ENCODE data around the gene PPID. TPM values are rescaled to one million over a fixed set of nuclear protein-coding genes. Genes with fewer than 3 reads are reported as not detected.

The PPID gene
- total RNA-seq (2021; ENCODE audit: unreplicated experiment) (23.3 TPM), Bru-seq, nascent RNA (percentile 75 among the genes with signal in this experiment), BruChase-seq, experiment 1, labeled RNA remaining after a 2-hour chase (percentile 76 among the genes with signal in this experiment), BruChase-seq, experiment 2, labeled RNA remaining after a 6-hour chase (percentile 87 among the genes with signal in this experiment)
- polyA plus RNA-seq (2012; ENCODE audit: insufficient read length): 17.8 TPM
- long read RNA-seq, transcript PPID-201 (10 exons, 1,823 nt): major isoform, 78 of 91 reads
- long read RNA-seq, partial matches to known transcripts: 7 of 91 reads
- long read RNA-seq, other reads (novel, unspliced or antisense): 6 of 91 reads

GRCh38 chr4:158722917-158723793 is at the start of gene PPID:
PPID (minus strand) TSS chr4:158723396; CDS start chr4:158723288, 108 bp downstream.
- in situ Hi-C loops (cut with HindIII; ENCODE audit: low pct_unique_long_range_greater_than_20kb, low sequenced_read_pairs): no loop called here
- Histone ChIP-seq H3K9me3 (ENCODE audit: control insufficient read depth, insufficient read depth, low read depth, low read length) (no peaks in the 10 kb centered on the region), H3K4me1 (ENCODE audit: control insufficient read depth, insufficient read depth, low read length) (no peaks in the 10 kb centered on the region; the same call in 1 of the 2 replicates), H3K36me3 (ENCODE audit: control insufficient read depth, insufficient read depth, low read length) (peaks cover 20% of the 10 kb centered on the region), H3K4me3 (ENCODE audit: low read depth in 2 of 2, low read length in 2 of 2) (peak within 1 kb of the TSS; percentile 89 to 95), H3K27ac (ENCODE audit: low read length) (peak within 1 kb of the TSS; percentile 94), H3K27me3 (ENCODE audit: control insufficient read depth, insufficient read depth, low read length) (no peaks in the 10 kb centered on the region)
- TF ChIP-seq SIN3A (IDR thresholded peaks at IDR 0.05; ENCODE audit: borderline replicate concordance, insufficient read depth, low read depth, low read length): peak; percentile 81
- TF ChIP-seq REST (IDR thresholded peaks at IDR 0.05; ENCODE audit: insufficient read depth in 1 of 2, low read depth in 2 of 2, low read length in 1 of 2): no peak
- TF ChIP-seq POLR2AphosphoS5 (IDR thresholded peaks at IDR 0.05; ENCODE audit: low read depth, low read length): peak; percentile 81
- TF ChIP-seq, protein P1, sequence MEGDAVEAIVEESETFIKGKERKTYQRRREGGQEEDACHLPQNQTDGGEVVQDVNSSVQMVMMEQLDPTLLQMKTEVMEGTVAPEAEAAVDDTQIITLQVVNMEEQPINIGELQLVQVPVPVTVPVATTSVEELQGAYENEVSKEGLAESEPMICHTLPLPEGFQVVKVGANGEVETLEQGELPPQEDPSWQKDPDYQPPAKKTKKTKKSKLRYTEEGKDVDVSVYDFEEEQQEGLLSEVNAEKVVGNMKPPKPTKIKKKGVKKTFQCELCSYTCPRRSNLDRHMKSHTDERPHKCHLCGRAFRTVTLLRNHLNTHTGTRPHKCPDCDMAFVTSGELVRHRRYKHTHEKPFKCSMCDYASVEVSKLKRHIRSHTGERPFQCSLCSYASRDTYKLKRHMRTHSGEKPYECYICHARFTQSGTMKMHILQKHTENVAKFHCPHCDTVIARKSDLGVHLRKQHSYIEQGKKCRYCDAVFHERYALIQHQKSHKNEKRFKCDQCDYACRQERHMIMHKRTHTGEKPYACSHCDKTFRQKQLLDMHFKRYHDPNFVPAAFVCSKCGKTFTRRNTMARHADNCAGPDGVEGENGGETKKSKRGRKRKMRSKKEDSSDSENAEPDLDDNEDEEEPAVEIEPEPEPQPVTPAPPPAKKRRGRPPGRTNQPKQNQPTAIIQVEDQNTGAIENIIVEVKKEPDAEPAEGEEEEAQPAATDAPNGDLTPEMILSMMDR (IDR thresholded peaks at IDR 0.05): no peak
- TF ChIP-seq TCF7L2 (IDR thresholded peaks at IDR 0.05; ENCODE audit: low read depth, low read length): peak; percentile 99
- no peak for DNase-seq (ENCODE audit: low read depth, low spot score)
- POLR2A ChIA-PET: no interaction called here
- intact Hi-C loops (cut with micrococcal nuclease; ENCODE audit: unreplicated experiment): no loop called here
- ATAC-seq: peak; percentile 99
- BruUV-seq (replicated peaks): no TSS peak
- CTCF ChIA-PET: no interaction called here

DNA sequence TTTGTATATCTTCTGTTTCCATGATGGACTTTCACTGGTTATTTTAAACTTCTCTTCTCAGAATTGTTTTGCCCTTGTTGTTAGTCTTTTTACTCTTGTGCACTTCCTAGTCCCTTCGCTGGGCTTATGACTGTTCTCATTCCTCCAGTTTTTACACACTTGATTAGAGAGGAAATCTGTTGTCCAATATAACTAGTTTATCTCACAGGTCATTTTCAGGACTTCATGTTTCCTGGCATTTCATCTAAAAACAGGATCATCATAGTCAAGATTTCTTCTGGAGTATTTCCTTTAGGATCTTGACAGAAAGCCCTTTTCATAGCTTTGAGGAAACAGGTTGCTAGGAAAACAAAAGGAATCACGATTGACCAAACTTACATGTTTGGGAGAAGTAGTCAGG is 48.6 kb upstream of the PPID start:
- H3K4me1 ChIP-seq (ENCODE audit: control insufficient read depth, insufficient read depth, low read length): peaks cover 34% of the 10 kb centered on the region
- POLR2A ChIA-PET: no interaction called here
- ATAC-seq: no peak
- no peaks in the 10 kb centered on the region; the same call in 1 of the 2 replicates for H3K36me3 ChIP-seq (ENCODE audit: control insufficient read depth, insufficient read depth, low read length)
- BruUV-seq (replicated peaks): no TSS peak
- in situ Hi-C loops (cut with HindIII; ENCODE audit: low pct_unique_long_range_greater_than_20kb, low sequenced_read_pairs): no loop called here
- H3K27ac ChIP-seq (ENCODE audit: low read length): peak overlapping the region; percentile 23; the same call in 1 of the 2 replicates
- no peaks in the 10 kb centered on the region for H3K9me3 ChIP-seq (ENCODE audit: control insufficient read depth, insufficient read depth, low read depth, low read length)
- DNase-seq (ENCODE audit: low read depth, low spot score): no peak
- intact Hi-C loops (cut with micrococcal nuclease; ENCODE audit: unreplicated experiment): loop anchor here (10.0 kb wide), 1 partner anchor 83 kb away; no protein-coding TSS in a partner anchor
- no peak overlapping the region for H3K4me3 ChIP-seq (ENCODE audit: low read depth in 2 of 2, low read length in 2 of 2)
- TF ChIP-seq, protein P1 (IDR thresholded peaks at IDR 0.05): no peak
- TF ChIP-seq TCF7L2 (IDR thresholded peaks at IDR 0.05; ENCODE audit: low read depth, low read length) (no peak), REST (IDR thresholded peaks at IDR 0.05; ENCODE audit: insufficient read depth in 1 of 2, low read depth in 2 of 2, low read length in 1 of 2) (no peak), POLR2AphosphoS5 (IDR thresholded peaks at IDR 0.05; ENCODE audit: low read depth, low read length) (no peak), SIN3A (IDR thresholded peaks at IDR 0.05; ENCODE audit: borderline replicate concordance, insufficient read depth, low read depth, low read length) (no peak)
- CTCF ChIA-PET: no interaction called here
- no peaks in the 10 kb centered on the region for H3K27me3 ChIP-seq (ENCODE audit: control insufficient read depth, insufficient read depth, low read length)

All from Panc1 (cell line).